Hippocampal formation (tissue), 2 donors: Measurements from ENCODE around the gene TCN2.
"Not testable (repeated sequence)": the region's sequence is repeated elsewhere in the genome, so short reads cannot be mapped to it uniquely, and the experiment has no call there.

Experiments used
- DNase-seq, 2 donors: peaks; one replicate each; lab custom pipeline; 2025; lab: John Stamatoyannopoulos, UW

Gene TCN2

GRCh38 chr22:30609260-30610185, 2.5 kb downstream of the TCN2 start:
- DNase-seq = no peak

DNA sequence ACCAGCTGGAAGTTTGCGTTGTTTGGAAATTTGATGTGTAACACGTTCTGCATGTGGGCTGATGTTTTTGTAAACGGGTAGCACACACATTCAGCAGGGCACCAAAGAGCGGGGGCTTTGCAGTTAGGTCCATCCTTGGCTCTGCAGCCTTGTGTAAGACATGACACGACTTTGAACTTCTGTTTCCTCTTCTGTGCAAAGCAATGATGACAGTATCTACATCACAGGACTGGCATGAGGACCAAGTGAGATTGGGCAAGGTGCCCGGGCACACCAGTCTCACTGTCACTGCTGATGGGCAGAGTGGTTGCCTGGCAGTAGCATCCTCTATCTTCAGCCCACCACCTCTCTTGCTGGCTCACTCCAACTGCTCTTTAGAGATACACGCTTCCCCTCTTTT, 3.3 kb downstream of the TCN2 start:
- DNase-seq = no peak

GRCh38 chr22:30611197-30611596, 4.2 kb downstream of the TCN2 start:
- DNase-seq = no peak

DNA sequence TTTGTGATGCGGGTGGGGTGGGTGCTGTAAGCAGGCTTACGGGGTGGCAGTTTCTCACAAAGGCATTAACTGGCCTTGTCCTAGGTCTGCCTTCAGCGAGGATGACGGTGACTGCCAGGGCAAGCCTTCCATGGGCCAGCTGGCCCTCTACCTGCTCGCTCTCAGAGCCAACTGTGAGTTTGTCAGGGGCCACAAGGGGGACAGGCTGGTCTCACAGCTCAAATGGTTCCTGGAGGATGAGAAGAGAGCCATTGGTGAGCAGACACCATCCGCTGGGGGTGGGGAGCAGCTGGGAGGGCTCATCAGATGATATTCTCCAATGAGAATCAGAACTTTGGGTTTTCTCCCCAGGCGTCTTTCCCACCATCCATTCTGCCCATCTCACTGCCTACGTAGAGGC, 5.8 kb downstream of the TCN2 start:
- no peak for DNase-seq

DNA sequence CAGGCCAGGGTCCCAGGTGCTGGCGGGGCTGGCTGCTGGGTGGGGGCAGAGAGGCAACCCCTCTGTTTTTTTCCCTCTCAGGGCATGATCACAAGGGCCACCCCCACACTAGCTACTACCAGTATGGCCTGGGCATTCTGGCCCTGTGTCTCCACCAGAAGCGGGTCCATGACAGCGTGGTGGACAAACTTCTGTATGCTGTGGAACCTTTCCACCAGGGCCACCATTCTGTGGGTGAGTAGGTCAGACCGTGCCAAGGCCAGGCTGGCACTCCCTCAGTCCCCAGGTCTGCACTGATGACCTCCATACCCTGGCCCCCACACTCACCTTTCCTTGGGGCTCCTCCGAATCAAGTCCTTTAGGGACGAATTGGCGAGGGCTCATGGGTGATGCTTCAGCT, 7.3 kb downstream of the TCN2 start:
- no peak for DNase-seq

GRCh38 chr22:30614879-30615278, 7.9 kb downstream of the TCN2 start:
- no peak for DNase-seq

DNA sequence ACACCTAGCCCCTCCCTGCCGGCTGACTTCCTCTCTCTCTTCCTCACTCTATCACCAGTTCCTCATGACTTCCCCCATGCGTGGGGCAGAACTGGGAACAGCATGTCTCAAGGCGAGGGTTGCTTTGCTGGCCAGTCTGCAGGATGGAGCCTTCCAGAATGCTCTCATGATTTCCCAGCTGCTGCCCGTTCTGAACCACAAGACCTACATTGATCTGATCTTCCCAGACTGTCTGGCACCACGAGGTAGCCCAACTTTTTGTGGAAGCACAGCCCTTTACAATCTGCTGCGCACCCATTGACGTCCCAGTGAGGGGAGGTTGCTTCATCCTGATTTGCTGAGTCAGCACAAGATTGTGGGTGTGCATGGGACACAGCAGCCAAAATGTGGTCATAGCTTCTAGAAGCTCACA, 8.6 kb downstream of the TCN2 start:
- no peak for DNase-seq

DNA sequence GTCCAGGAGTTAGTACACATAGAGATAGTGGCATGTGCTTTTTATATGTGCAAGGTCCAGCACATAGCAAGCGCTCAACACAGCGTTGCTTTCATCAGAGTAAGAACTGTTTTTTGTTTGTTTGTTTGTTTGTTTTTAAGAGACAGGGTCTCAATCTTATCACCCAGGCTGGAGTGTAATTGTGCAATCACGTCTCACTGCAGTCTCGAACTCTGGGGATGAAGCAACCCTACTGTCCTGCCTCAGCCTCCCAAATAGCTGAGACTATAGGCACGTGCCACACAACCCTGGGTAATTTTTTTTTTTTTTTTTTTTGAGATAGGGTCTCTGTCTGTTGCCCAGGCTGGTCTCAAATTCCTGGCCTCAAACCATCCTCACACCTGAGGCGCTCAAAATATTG, 10.8 kb downstream of the TCN2 start:
- no peak for DNase-seq

- DNase-seq = not testable (repeated sequence)
These were observed 12.9 kb downstream of the TCN2 start for GRCh38 chr22:30619909-30620308.

GRCh38 chr22:30626413-30626812, 19.4 kb downstream of the TCN2 start:
- no peak for DNase-seq

- no peak for DNase-seq
These were observed 20.5 kb downstream of the TCN2 start for GRCh38 chr22:30627471-30627870.

DNA sequence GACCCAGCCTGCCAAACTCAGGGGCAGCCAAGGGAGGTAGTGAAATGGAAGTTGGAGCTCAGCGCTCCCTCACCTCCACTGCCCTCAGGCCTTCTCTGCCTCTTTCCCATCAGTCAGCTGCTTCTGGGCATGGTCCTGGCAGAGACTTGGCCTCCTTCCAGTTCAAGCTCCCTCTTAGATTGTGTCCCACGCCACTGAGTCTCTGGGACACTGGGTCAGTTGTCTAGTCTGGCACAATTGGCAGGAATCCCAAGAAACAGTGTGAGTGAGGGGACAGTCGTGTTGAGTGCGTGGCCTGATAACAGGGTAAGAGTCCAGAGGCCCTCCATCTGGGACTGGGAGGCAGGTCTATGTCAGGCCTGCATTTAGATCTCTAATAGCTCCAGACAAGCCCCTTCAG, 21.5 kb downstream of the TCN2 start:
- DNase-seq = peak in 1 of 2 donors; percentile 51

GRCh38 chr22:30631469-30631868, 24.5 kb downstream of the TCN2 start:
- not testable (repeated sequence) for DNase-seq

DNA sequence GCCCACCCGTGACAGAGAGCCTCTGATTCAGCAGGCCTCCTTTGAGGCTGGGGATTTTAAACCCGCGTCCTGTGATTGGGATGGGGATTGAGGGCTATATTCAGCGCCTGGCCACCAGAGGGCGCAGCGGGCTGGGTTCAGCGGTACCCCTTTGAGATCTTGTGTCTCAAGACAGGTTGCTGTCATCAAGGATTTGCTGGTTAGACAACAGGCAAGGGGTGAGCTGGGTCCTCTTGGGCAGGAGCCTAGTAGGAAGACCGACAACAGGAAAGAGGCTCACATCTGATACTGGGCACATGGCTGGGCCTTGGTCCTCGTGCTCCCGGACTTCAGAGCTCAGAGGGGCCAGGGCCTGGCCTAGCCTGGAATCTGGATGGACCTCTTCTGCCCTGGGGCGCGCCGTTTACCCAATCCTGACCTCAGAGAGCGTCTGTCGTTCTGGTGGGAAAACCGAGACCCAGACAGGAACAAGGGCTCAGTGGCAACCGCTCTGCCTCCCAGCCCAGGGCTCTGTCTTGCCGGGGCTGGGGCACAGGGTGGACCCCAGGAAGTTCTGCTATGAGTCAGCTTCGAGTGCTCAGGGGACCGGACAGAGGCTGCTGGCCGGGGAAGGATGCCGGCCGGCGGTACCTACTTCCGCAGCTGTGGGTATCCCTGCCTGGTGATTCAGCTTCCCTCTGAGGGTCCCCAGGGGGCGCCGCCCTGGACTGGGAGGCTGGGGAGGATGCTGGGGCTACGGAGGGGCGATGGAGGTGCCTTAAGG, 27.7 kb downstream of the TCN2 start:
- DNase-seq = peak; percentile 72 to 86

- DNase-seq = peak; percentile 87 to 98
These were observed 28.6 kb downstream of the TCN2 start, which contains the start of gene SLC35E4 for GRCh38 chr22:30635273-30636225. Gene SLC35E4, plus strand, starts transcription at chr22:30635781. Its CDS starts 670 bp downstream, at chr22:30636451.

DNA sequence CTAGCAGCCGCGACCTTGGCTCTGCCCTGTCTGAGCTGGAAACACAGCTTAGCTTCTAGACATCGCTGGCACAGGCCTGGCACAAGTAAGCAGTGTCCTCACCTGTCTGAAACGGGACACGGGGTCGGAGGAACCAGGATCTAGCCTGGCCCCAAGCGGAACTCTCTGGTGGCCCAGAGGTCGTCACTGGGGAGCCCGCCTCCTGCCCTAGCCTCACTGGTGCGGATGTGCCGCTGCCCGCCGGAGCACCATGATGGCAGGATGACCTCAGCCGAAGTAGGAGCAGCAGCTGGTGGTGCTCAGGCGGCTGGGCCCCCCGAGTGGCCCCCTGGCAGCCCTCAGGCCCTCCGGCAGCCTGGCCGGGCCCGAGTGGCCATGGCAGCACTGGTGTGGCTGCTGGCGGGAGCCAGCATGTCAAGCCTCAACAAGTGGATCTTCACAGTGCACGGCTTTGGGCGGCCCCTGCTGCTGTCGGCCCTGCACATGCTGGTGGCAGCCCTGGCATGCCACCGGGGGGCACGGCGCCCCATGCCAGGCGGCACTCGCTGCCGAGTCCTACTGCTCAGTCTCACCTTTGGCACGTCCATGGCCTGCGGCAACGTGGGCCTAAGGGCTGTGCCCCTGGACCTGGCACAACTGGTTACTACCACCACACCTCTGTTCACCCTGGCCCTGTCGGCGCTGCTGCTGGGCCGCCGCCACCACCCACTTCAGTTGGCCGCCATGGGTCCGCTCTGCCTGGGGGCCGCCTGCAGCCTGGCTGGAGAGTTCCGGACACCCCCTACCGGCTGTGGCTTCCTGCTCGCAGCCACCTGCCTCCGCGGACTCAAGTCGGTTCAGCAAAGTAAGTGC, 29.5 kb downstream of the TCN2 start:
- peak in 1 of 2 donors; percentile 45 for DNase-seq

DNA sequence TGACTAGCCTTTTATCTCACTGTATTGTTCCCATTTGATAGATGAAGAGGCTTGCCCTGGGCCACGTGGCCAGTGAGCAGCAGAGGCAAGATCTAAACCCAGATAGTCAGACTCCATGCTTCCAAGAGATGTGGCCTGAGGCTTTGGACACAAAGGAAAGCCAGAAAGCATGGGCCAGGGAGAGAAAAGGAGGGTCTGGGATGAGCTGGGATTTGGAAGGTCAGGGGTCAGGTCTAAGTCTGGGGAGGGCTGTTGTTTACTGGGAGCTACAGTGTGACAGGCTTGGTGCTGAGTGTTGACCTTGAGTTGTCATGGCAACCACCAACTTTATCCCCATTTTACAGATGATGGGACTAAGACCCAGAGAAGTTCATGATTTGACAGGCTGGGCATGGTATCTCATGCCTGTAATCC, 30.7 kb downstream of the TCN2 start:
- DNase-seq = no peak

DNA sequence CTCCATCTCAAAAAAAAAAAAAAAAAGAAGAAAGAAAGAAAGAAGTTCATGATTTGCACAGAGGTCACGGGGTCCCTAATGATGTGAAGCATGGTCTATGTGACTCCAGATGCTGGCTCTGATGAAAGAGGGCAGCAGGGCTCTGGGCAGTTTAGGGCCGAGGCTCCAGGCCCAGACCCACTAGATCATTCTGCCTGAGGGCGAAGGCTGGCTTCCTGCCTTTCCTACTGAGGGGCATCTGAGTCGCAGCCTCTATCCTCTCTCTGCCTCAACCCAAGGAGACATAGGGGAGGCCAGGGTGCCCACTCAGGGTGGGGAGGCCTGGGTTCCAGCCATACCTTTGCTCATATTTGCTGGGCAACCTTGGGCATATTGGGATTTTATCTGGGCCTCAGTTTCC, 33.4 kb downstream of the TCN2 start:
- no peak for DNase-seq

- no peak for DNase-seq
These were observed 34.0 kb downstream of the TCN2 start for GRCh38 chr22:30640839-30641430.
